H9 (cell line): ENCODE results near the gene HCN2. TPM values are rescaled to one million over a fixed set of nuclear protein-coding genes. Genes with fewer than 3 reads are reported as not detected.
A peak's percentile ranks its signal among the peaks of the same experiment; 100 is the strongest.

Experiments
- DNase-seq: peaks from one replicate; pipeline ENCODE4 v3.0.0-alpha.2; 2017
- H2AFZ ChIP-seq: one replicate; pipeline ENCODE4 v1.6.1; 2013; ENCODE audit warnings: mild to moderate bottlenecking, low read length, control low read depth, moderate library complexity
- H2AK5ac ChIP-seq: 2 replicates; pipeline ENCODE4 v1.6.1; 2013; ENCODE audit warnings: low read length, control low read depth, mixed read lengths; ENCODE audit not compliant: insufficient read length
- H2BK120ac ChIP-seq: one replicate; pipeline ENCODE4 v1.6.1; 2013; ENCODE audit warnings: low read depth, mild to moderate bottlenecking, low read length, control low read depth, inconsistent platforms; ENCODE audit not compliant: poor library complexity, severe bottlenecking
- H2BK12ac ChIP-seq: 2 replicates; pipeline ENCODE4 v1.6.1; 2013; ENCODE audit warnings: low read length, control low read depth, mixed read lengths, low read depth; ENCODE audit not compliant: insufficient read length
- H2BK15ac ChIP-seq: 2 replicates; pipeline ENCODE4 v1.6.1; 2013; ENCODE audit warnings: low read depth, low read length, control low read depth
- H2BK20ac ChIP-seq: one replicate; pipeline ENCODE4 v1.6.1; 2013; ENCODE audit warnings: low read depth, mild to moderate bottlenecking, low read length, control low read depth, inconsistent platforms; ENCODE audit not compliant: poor library complexity, severe bottlenecking
- H2BK5ac ChIP-seq: 2 replicates; pipeline ENCODE4 v1.6.1; 2013; ENCODE audit warnings: low read length, control low read depth, mixed read lengths; ENCODE audit not compliant: insufficient read length
- H3K14ac ChIP-seq: 2 replicates; pipeline ENCODE4 v1.6.1; 2013; ENCODE audit warnings: low read length, control low read depth; ENCODE audit not compliant: insufficient read depth
- H3K18ac ChIP-seq: 2 replicates; pipeline ENCODE4 v1.6.1; 2013; ENCODE audit warnings: low read depth, mild to moderate bottlenecking, mixed read lengths, low read length, control low read depth; ENCODE audit not compliant: insufficient read length
- H3K23ac ChIP-seq: 2 replicates; pipeline ENCODE4 v1.6.1; 2013; ENCODE audit warnings: low read length, control low read depth, mixed read lengths, low read depth; ENCODE audit not compliant: insufficient read length
- H3K23me2 ChIP-seq: 2 replicates; pipeline ENCODE4 v1.6.1; 2013; ENCODE audit warnings: low read depth, mild to moderate bottlenecking, mixed read lengths, low read length, control low read depth; ENCODE audit not compliant: insufficient read length, poor library complexity, severe bottlenecking
- H3K27ac ChIP-seq: 2 replicates; pipeline ENCODE4 v1.5.1; 2013; ENCODE audit warnings: low read length, control low read depth, mixed read lengths, low read depth; ENCODE audit not compliant: insufficient read length
- H3K27me3 ChIP-seq: 2 replicates; pipeline ENCODE4 v1.6.1; 2013; ENCODE audit warnings: low read length, control low read depth, inconsistent platforms; ENCODE audit not compliant: insufficient read depth
- H3K4ac ChIP-seq: 2 replicates; pipeline ENCODE4 v1.6.1; 2013; ENCODE audit warnings: low read depth, mild to moderate bottlenecking, control low read depth, inconsistent platforms, low read length, moderate library complexity
- H3K4me1 ChIP-seq: 2 replicates; pipeline ENCODE4 v1.6.1; 2013; ENCODE audit warnings: low read length, control low read depth, inconsistent platforms; ENCODE audit not compliant: insufficient read depth
- H3K4me2 ChIP-seq: 2 replicates; pipeline ENCODE4 v1.6.1; 2013; ENCODE audit warnings: low read length, control low read depth, mixed read lengths; ENCODE audit not compliant: insufficient read length, insufficient read depth
- H3K56ac ChIP-seq: 2 replicates; pipeline ENCODE4 v1.6.1; 2013; ENCODE audit warnings: low read depth, mild to moderate bottlenecking, mixed read lengths, low read length, control low read depth; ENCODE audit not compliant: insufficient read length
- H3K79me1 ChIP-seq: 2 replicates; pipeline ENCODE4 v1.6.1; 2013; ENCODE audit warnings: low read depth, mild to moderate bottlenecking, moderate library complexity, low read length, control low read depth, inconsistent platforms; ENCODE audit not compliant: insufficient read depth, poor library complexity, severe bottlenecking
- H3K79me2 ChIP-seq: 2 replicates; pipeline ENCODE4 v1.6.1; 2013; ENCODE audit warnings: low read length, control low read depth, inconsistent platforms; ENCODE audit not compliant: insufficient read depth
- H3K9ac ChIP-seq: 2 replicates; pipeline ENCODE4 v1.6.1; 2013; ENCODE audit warnings: low read length, control low read depth, mixed read lengths; ENCODE audit not compliant: insufficient read length; ENCODE audit errors: extremely low read depth
- H3K9me3 ChIP-seq: one replicate; pipeline ENCODE4 v1.6.1; 2013; ENCODE audit warnings: low read depth, low read length, inconsistent platforms; ENCODE audit not compliant: control insufficient read depth
- H3T11ph ChIP-seq: one replicate; pipeline ENCODE4 v1.6.1; 2013; ENCODE audit warnings: mild to moderate bottlenecking, low read length, control low read depth, inconsistent platforms
- H4K20me1 ChIP-seq: one replicate; pipeline ENCODE4 v1.6.1; 2013; ENCODE audit not compliant: control insufficient read depth, insufficient read length, insufficient read depth
- H4K5ac ChIP-seq: 2 replicates; pipeline ENCODE4 v1.6.1; 2013; ENCODE audit warnings: low read depth, mild to moderate bottlenecking, mixed read lengths, low read length, control low read depth; ENCODE audit not compliant: insufficient read length
- H4K8ac ChIP-seq: replicated peaks from 2 replicates; pipeline ENCODE4 v1.6.1; 2013; ENCODE audit warnings: low read length, control low read depth, mixed read lengths, low read depth; ENCODE audit not compliant: insufficient read length
- H4K91ac ChIP-seq: 2 replicates; pipeline ENCODE4 v1.6.1; 2013; ENCODE audit warnings: low read depth, mild to moderate bottlenecking, moderate library complexity, mixed read lengths, low read length, control low read depth; ENCODE audit not compliant: insufficient read length
- H3K27ac Mint-ChIP-seq, 3 experiments: 2 replicates in 2 of 3; 3 replicates in 1 of 3; pipeline ENCODE4 v1.8.0; 2020 to 2021; ENCODE audit warnings: mixed read lengths in 3 of 3, mild to moderate bottlenecking in 1 of 3, moderate library complexity in 1 of 3
- H3K27me3 Mint-ChIP-seq: 2 replicates; pipeline ENCODE4 v1.8.0; 2021; ENCODE audit warnings: low read depth, mild to moderate bottlenecking, moderate library complexity, mixed read lengths
- H3K36me3 Mint-ChIP-seq, 3 experiments: 2 replicates in 2 of 3; 3 replicates in 1 of 3; pipeline ENCODE4 v1.8.0; 2020 to 2021; ENCODE audit warnings: low read depth in 3 of 3, mixed read lengths in 3 of 3; ENCODE audit not compliant: insufficient read depth in 1 of 3
- H3K4me1 Mint-ChIP-seq, 2 experiments: 2 replicates each; pipeline ENCODE4 v1.8.0; 2020; ENCODE audit warnings: mixed read lengths in 2 of 2
- H3K4me3 Mint-ChIP-seq, 2 experiments: 2 replicates in 1 of 2; 3 replicates in 1 of 2; pipeline ENCODE4 v1.8.0; 2020 to 2021; ENCODE audit warnings: mild to moderate bottlenecking in 2 of 2, mixed read lengths in 2 of 2, moderate library complexity in 1 of 2
- H3K9me3 Mint-ChIP-seq, 2 experiments: 2 replicates in 1 of 2; 3 replicates in 1 of 2; pipeline ENCODE4 v1.8.0; 2020; ENCODE audit warnings: mild to moderate bottlenecking in 2 of 2, mixed read lengths in 2 of 2, moderate library complexity in 1 of 2
- CTCF ChIP-seq: fragments of 200-600 bp; sonication (generic); conservative IDR thresholded peaks from 3 replicates; pipeline ENCODE4 v1.8.0; 2021; ENCODE audit warnings: antibody characterized with exemption, mild to moderate bottlenecking
- WGBS: extraction: QIAGEN DNeasy Blood & Tissue Kit; methylation state at CpG from one replicate; pipeline ENCODE4 v1.1.7; 2013; ENCODE audit warnings: missing lambda C conversion rate, low lambda C conversion rate, mixed read lengths; ENCODE audit not compliant: insufficient read length; ENCODE audit errors: extremely low coverage; 5-methylcytosine and 5-hydroxymethylcytosine counted together
- total RNA-seq: library from RNA; stranded (reverse); gene quantifications from 2 replicates; pipeline ENCODE4 v1.2.1, GENCODE V29; 2021

Gene HCN2
- total RNA-seq, 1 experiment from 2014 or later, result 3.7 TPM

GRCh38 chr19:575527-576506 lies 13.9 kb upstream of the HCN2 start:
- TF ChIP-seq CTCF, result no peak
- H3K23me2 ChIP-seq, result peaks cover 15% of the 10 kb centered on the region
- no peak overlapping the region for H2BK120ac ChIP-seq
- peaks cover 6% of the 10 kb centered on the region for H3K79me1 ChIP-seq
- Mint-ChIP-seq H3K27ac (no peak overlapping the region), H3K4me1 (peaks cover 24 to 40% of the 10 kb centered on the region in 2 experiments), H3K4me3 (peak overlapping the region in 1 of 2 experiments; percentile 50; a peak in 1 of 5 replicates), H3K36me3 (peaks cover 6 to 35% (median 29%) of the 10 kb centered on the region in 3 experiments), H3K27me3 (peaks cover 7% of the 10 kb centered on the region), H3K9me3 (peaks cover 5% of the 10 kb centered on the region in 2 experiments)
- no peak overlapping the region for H4K8ac ChIP-seq
- no peak overlapping the region for H3K56ac ChIP-seq
- no peak overlapping the region for H2BK5ac ChIP-seq
- H3K9me3 ChIP-seq, result no peaks in the 10 kb centered on the region
- no CpG with 5 or more reads among the region's 38 CpGs for WGBS
- no peak overlapping the region for H2BK20ac ChIP-seq
- no peak for DNase-seq
- H3K23ac ChIP-seq, result no peak overlapping the region
- H2BK12ac ChIP-seq, result no peak overlapping the region
- H3K14ac ChIP-seq, result no peak overlapping the region
- H3K4me1 ChIP-seq, result no peaks in the 10 kb centered on the region; the same call in 1 of the 2 replicates
- H4K91ac ChIP-seq, result no peak overlapping the region
- H3K4ac ChIP-seq, result no peak overlapping the region
- no peak overlapping the region for H2AK5ac ChIP-seq
- H4K5ac ChIP-seq, result no peak overlapping the region
- peaks cover 51% of the 10 kb centered on the region for H3K79me2 ChIP-seq
- H3K27me3 ChIP-seq, result no peaks in the 10 kb centered on the region
- no peak overlapping the region for H3K9ac ChIP-seq
- no peak overlapping the region for H3K4me2 ChIP-seq
- H3T11ph ChIP-seq, result no peak overlapping the region
- no peak overlapping the region for H3K27ac ChIP-seq
- no peak overlapping the region for H2BK15ac ChIP-seq
- H2AFZ ChIP-seq, result no peak overlapping the region
- H4K20me1 ChIP-seq, result peaks cover 2% of the 10 kb centered on the region
- no peak overlapping the region for H3K18ac ChIP-seq
